Mucosa of rectum (tissue), 2 donors: ENCODE measurements around the gene FADS3.

Source experiments
- H3K27ac ChIP-seq, 2 donors: one replicate each; pipeline ENCODE4 v1.7.0; 2013; ENCODE audit warnings: inconsistent platforms in 2 of 2, low read depth in 2 of 2, low read length in 2 of 2
- H3K27me3 ChIP-seq, 2 donors: one replicate each; pipeline ENCODE4 v1.7.0; 2013; ENCODE audit warnings: low read length in 2 of 2; ENCODE audit not compliant: control insufficient read depth in 2 of 2, insufficient read depth in 2 of 2
- H3K36me3 ChIP-seq, 2 donors: one replicate each; pipeline ENCODE4 v1.7.0; 2013; ENCODE audit warnings: low read length in 2 of 2; ENCODE audit not compliant: control insufficient read depth in 2 of 2, insufficient read depth in 2 of 2
- H3K4me1 ChIP-seq, 2 donors: one replicate each; pipeline ENCODE4 v1.7.0; 2013; ENCODE audit warnings: low read length in 2 of 2, mild to moderate bottlenecking in 1 of 2; ENCODE audit not compliant: control insufficient read depth in 2 of 2, insufficient read depth in 2 of 2
- H3K4me3 ChIP-seq, 2 donors: one replicate each; pipeline ENCODE4 v1.7.0; 2013; ENCODE audit warnings: low read length in 2 of 2
- H3K9ac ChIP-seq, 2 donors: one replicate each; pipeline ENCODE4 v1.7.0; 2013; ENCODE audit warnings: low read length in 2 of 2, low read depth in 1 of 2, mild to moderate bottlenecking in 1 of 2
- H3K9me3 ChIP-seq, 2 donors: one replicate each; pipeline ENCODE4 v1.7.0; 2013; ENCODE audit warnings: low read length in 2 of 2; ENCODE audit not compliant: control insufficient read depth in 2 of 2
- donor health status: healthy.
- donor health status: Normal muscosa, but diverticular disease.

Gene FADS3

GRCh38 chr11:61869708-61870451 is 21.5 kb downstream of the FADS3 start:
- H3K4me3 ChIP-seq, result no peak overlapping the region
- H3K9me3 ChIP-seq, result no peaks in the 10 kb centered on the region
- H3K27ac ChIP-seq, result no peak overlapping the region
- peaks cover 2 to 5% of the 10 kb centered on the region in 2 donors for H3K4me1 ChIP-seq
- peaks cover 3 to 4% of the 10 kb centered on the region in 2 donors for H3K27me3 ChIP-seq
- no peak overlapping the region for H3K9ac ChIP-seq
- no peaks in the 10 kb centered on the region for H3K36me3 ChIP-seq

GRCh38 chr11:61869429-61869707 is 22.0 kb downstream of the FADS3 start:
- H3K9me3 ChIP-seq, result no peaks in the 10 kb centered on the region
- peaks cover 2 to 5% of the 10 kb centered on the region in 2 donors for H3K4me1 ChIP-seq
- H3K36me3 ChIP-seq, result no peaks in the 10 kb centered on the region
- H3K4me3 ChIP-seq, result no peak overlapping the region
- H3K27ac ChIP-seq, result no peak overlapping the region
- H3K9ac ChIP-seq, result no peak overlapping the region
- H3K27me3 ChIP-seq, result peaks cover 3 to 4% of the 10 kb centered on the region in 2 donors

DNA sequence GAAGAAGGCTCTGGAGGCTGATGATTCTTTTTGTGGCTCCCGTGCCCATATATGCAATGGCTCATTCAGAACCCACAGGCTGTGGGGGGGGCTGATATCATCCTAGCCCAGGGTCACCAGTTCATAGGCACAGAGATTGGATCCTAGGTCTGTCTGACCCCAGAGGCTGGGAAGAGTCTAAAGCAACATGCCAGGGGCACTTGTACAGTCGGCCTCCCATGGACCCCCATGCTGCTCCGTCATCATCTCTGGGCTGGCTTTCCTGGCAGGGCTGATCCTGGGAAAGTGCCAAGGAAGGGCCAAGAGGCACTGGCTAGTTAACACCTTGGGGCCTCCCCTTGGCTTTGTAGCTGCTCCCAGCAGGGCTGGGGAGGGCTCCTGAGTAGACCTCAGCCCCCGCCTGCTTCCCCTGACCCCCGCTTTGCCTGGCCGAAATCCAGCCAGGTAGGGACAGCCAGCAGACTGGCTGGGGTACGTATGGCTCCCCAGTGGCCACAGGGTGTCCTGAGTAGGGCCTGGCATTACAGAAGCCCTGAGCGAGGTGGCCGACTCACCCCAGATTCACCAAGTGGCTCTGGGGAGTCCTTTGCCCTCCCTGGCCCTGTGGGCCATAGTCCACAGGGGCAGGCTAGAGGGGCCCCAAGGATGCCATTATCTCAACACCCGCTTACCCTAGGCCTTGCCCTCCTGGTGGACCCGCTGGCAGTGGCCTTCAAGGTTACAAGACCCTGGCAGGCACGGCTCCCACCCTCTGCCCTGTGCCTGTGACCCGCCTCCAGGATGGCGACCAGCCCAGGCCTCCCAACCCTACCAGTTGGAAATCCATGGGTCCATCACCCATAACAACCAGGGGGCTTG is 22.5 kb downstream of the FADS3 start:
- H3K27ac ChIP-seq, result no peak overlapping the region
- peaks cover 3 to 4% of the 10 kb centered on the region in 2 donors for H3K27me3 ChIP-seq
- no peaks in the 10 kb centered on the region for H3K36me3 ChIP-seq

DNA sequence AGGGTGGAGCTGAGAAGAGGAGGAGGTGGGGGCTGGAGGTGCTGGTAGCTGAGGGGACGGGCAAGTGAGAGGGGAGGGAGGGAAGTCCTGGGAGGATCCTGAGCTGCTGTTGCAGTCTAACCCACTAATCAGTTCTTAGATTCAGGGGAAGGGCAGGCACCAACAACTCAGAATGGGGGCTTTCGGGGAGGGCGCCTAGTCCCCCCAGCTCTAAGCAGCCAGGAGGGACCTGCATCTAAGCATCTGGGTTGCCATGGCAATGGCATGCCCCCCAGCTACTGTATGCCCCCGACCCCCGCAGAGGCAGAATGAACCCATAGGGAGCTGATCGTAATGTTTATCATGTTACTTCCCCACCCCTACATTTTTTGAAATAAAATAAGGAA is 24.4 kb downstream of the FADS3 start:
- no peak overlapping the region for H3K4me3 ChIP-seq
- H3K9me3 ChIP-seq, result no peaks in the 10 kb centered on the region
- no peak overlapping the region for H3K27ac ChIP-seq
- peaks cover 3 to 4% of the 10 kb centered on the region in 2 donors for H3K27me3 ChIP-seq
- H3K9ac ChIP-seq, result no peak overlapping the region
- no peaks in the 10 kb centered on the region for H3K36me3 ChIP-seq
- peaks cover 2 to 5% of the 10 kb centered on the region in 2 donors for H3K4me1 ChIP-seq

More for the DNA sequence above, 22.5 kb downstream of the FADS3 start:
- Histone ChIP-seq H3K9me3 (no peaks in the 10 kb centered on the region), H3K4me3 (no peak overlapping the region), H3K4me1 (peaks cover 2 to 5% of the 10 kb centered on the region in 2 donors), H3K9ac (no peak overlapping the region)

DNA sequence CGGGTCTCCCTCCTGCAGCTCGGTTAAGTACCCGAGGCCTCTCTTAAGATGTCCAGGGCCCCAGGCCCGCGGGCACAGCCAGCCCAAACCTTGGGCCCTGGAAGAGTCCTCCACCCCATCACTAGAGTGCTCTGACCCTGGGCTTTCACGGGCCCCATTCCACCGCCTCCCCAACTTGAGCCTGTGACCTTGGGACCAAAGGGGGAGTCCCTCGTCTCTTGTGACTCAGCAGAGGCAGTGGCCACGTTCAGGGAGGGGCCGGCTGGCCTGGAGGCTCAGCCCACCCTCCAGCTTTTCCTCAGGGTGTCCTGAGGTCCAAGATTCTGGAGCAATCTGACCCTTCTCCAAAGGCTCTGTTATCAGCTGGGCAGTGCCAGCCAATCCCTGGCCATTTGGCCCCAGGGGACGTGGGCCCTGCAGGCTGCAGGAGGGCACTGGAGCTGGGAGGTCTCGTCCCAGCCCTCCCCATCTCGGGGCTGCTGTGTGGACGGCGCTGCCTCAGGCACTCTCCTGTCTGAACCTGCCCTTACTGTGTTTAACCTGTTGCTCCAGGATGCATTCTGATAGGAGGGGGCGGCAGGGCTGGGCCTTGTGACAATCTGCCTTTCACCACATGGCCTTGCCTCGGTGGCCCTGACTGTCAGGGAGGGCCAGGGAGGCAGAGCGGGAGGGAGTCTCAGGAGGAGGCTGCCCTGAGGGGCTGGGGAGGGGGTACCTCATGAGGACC is 25.0 kb downstream of the FADS3 start:
- Histone ChIP-seq H3K36me3 (no peaks in the 10 kb centered on the region), H3K9me3 (no peaks in the 10 kb centered on the region), H3K27me3 (peaks cover 1 to 2% of the 10 kb centered on the region in 2 donors), H3K4me1 (peaks cover 1 to 5% of the 10 kb centered on the region in 2 donors), H3K27ac (no peak overlapping the region), H3K4me3 (no peak overlapping the region), H3K9ac (no peak overlapping the region)

DNA sequence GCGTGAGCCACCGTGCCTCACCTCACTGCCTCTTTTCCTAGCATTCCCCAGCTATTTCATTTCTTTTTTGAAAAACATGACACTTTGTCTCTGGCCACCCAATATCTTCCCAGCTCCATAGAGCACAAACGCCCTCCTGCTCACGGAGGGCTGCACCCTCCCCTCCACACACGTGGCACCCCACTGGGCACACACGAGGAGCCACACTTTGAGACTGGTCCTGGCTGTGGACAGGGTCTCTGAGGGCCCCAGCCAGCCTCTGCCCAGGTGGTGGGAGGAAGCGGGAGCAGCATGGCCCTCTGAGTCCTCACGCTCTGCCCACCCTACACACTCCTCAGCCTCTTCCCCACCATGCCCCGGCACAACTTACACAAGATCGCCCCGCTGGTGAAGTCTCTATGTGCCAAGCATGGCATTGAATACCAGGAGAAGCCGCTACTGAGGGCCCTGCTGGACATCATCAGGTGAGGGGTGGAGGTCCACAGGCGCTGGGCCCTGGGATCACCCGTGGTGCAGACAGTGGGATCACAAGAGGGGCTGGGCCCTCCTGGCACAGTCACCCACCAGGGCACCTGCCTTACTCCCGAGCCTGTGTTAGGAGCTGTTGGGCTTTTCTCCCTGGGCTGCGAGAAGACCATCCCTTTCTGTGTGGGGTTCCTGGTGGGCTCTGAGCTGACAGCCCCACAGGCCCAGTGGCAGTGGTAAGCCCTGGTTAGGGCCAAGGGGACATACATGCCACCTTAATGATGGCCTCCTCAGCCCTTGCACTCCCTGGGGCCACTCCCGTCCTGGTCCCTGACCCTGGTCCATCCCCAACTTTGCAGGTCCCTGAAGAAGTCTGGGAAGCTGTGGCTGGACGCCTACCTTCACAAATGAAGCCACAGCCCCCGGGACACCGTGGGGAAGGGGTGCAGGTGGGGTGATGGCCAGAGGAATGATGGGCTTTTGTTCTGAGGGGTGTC is 26.2 kb downstream of the FADS3 start:
- no peak overlapping the region for H3K9ac ChIP-seq
- H3K27ac ChIP-seq, result no peak overlapping the region
- H3K27me3 ChIP-seq, result no peaks in the 10 kb centered on the region
- no peak overlapping the region for H3K4me3 ChIP-seq
- no peaks in the 10 kb centered on the region for H3K36me3 ChIP-seq
- no peaks in the 10 kb centered on the region for H3K4me1 ChIP-seq
- no peaks in the 10 kb centered on the region for H3K9me3 ChIP-seq

- H3K9ac ChIP-seq, result no peak overlapping the region
These were observed 27.7 kb downstream of the FADS3 start for GRCh38 chr11:61863548-61864081.

DNA sequence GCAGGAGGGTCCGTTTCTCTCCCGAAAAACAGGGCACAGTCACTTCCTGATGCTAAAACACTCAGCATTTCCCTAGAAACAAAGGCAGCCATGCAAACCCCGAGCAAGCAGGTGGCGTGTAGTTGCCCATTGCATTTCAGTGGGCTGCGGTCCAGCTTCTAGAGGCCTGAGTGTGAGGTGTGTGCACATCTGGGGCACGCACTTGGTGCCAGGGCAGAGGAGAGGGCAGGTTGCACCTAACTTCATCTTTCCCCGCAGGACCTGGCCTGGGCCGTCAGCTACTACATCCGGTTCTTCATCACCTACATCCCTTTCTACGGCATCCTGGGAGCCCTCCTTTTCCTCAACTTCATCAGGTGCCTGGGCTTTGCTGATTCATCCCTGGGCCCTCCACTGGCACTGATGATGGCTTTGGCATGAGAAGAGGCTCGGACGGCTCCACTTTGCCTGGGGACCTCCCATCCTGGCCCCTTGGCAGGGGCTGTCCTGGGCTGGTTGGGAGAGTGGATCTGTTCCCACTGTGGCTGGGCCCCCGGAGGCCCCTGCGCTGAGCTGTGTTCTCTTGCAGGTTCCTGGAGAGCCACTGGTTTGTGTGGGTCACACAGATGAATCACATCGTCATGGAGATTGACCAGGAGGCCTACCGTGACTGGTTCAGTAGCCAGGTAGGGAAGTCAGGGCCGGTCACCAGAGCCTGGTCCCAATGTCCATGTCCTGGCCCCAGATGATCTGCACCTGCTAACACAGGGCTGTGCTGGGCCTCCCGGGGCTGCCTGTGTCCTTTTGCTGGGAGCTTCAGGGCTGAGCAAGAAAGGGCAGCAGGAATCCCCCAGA is 28.4 kb downstream of the FADS3 start:
- no peaks in the 10 kb centered on the region for H3K9me3 ChIP-seq
- no peaks in the 10 kb centered on the region for H3K36me3 ChIP-seq
- no peak overlapping the region for H3K9ac ChIP-seq
- no peaks in the 10 kb centered on the region for H3K27me3 ChIP-seq
- H3K27ac ChIP-seq, result no peak overlapping the region
- H3K4me3 ChIP-seq, result no peak overlapping the region
- H3K4me1 ChIP-seq, result no peaks in the 10 kb centered on the region

More at GRCh38 chr11:61863548-61864081, 27.7 kb downstream of the FADS3 start:
- H3K36me3 ChIP-seq, result no peaks in the 10 kb centered on the region
- no peaks in the 10 kb centered on the region for H3K9me3 ChIP-seq
- H3K27ac ChIP-seq, result no peak overlapping the region
- H3K4me1 ChIP-seq, result no peaks in the 10 kb centered on the region
- no peak overlapping the region for H3K4me3 ChIP-seq
- H3K27me3 ChIP-seq, result no peaks in the 10 kb centered on the region

DNA sequence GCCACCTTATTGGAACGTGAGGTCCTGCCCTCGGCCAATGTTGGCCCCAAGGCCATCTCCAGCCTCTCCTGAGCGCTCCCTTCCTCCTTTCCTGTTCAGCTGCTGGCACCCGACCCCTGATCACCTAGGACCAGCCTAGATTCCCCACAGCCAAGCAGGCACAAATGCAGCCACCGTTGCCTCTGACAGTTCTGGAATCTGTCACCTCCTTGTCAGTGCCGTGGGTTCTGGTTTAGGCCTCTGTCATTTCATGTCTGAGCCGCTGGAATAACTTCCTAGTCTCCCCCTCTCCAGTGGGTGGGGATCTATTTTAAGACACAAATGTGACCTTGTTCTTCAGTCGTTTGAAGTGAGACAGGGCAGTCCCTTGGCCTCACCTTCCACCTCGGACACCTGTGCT is 29.7 kb downstream of the FADS3 start:
- Histone ChIP-seq H3K9ac (no peak overlapping the region), H3K9me3 (no peaks in the 10 kb centered on the region), H3K36me3 (no peaks in the 10 kb centered on the region), H3K27ac (no peak overlapping the region), H3K4me3 (no peak overlapping the region), H3K4me1 (no peaks in the 10 kb centered on the region), H3K27me3 (no peaks in the 10 kb centered on the region)
